AG04449 (cell line): Measurements from ENCODE around the gene SELENOO.

Source experiments
- CTCF ChIA-PET: fragments of 350-600 bp; formaldehyde crosslinking; extraction: SDS; loops from one replicate; lab custom pipeline; 2021; ENCODE audit warnings: antibody characterized with exemption; lab: Yijun Ruan, JAX
- POLR2A ChIA-PET: fragments of 400-600, 350-600 bp; formaldehyde crosslinking; extraction: SDS; loops from one replicate; lab custom pipeline; 2020; ENCODE audit warnings: antibody characterized with exemption, inconsistent platforms; lab: Yijun Ruan, JAX
- DNase-seq: peaks from one replicate; pipeline ENCODE4 v3.0.0-alpha.2; 2010; ENCODE audit warnings: low read depth, low spot score
- H3K4me3 ChIP-seq: 2 replicates; pipeline ENCODE4 v1.5.1; 2011; ENCODE audit warnings: low read depth, mild to moderate bottlenecking, control low read depth, low read length
- TF ChIP-seq, protein P1 (sequence below): IDR thresholded peaks from one replicate; pipeline ENCODE4 v1.5.1; 2011; ENCODE audit warnings: mild to moderate bottlenecking, moderate library complexity, low read length, control low read depth, inconsistent platforms; ENCODE audit not compliant: insufficient read depth; ENCODE audit errors: missing control alignments

The SELENOO gene

DNA sequence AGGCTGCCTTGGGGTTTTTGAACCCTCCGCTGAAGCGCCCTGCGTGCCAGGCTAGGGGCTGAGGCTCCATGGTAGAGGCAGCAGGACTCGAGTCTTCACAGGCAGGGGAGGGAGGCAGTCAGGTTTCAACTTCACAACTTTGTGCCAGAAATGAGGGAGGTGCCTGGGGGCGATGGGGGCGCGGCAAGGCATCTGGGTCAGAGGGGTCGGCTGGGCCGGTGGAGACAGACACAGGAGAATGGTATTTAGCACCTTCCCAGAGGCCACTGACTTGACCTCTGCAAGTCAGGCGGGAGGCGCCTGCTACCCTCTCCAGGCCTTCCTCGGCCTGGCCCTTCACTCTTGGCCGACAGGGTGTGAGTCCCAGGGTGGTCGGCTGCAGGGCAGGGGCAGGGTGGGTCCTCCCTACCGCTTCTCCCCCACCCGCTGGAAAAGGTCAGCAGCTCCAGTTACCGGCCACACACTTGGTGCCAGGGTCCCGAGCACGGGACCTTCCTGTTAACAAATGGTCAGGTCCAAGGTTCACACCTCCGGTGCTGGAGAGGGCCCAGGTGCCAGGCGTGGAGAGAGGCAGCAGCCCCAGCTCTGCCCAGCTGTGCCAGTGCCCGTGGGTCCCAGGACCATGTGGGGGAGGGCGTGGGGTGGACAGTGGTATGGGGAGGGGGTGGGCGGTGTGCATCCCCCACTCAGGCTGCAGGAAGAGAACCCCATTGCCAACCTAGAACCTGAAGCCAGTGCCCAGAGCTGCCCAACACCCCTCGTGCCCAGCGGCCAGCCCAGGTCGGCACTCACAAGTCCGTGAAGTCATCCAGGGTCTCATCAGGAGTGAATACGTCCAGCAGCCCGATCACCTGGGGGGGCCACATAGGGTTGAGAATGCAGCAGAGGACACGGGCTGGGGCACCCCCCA lies 56.9 kb downstream of the SELENOO start:
- CTCF ChIA-PET, result interaction anchor here (1.1 to 3.8 kb wide), 4 partner anchors 14 to 84 kb away, joined by 3 to 22 read pairs (median 4); no protein-coding TSS in a partner anchor

DNA sequence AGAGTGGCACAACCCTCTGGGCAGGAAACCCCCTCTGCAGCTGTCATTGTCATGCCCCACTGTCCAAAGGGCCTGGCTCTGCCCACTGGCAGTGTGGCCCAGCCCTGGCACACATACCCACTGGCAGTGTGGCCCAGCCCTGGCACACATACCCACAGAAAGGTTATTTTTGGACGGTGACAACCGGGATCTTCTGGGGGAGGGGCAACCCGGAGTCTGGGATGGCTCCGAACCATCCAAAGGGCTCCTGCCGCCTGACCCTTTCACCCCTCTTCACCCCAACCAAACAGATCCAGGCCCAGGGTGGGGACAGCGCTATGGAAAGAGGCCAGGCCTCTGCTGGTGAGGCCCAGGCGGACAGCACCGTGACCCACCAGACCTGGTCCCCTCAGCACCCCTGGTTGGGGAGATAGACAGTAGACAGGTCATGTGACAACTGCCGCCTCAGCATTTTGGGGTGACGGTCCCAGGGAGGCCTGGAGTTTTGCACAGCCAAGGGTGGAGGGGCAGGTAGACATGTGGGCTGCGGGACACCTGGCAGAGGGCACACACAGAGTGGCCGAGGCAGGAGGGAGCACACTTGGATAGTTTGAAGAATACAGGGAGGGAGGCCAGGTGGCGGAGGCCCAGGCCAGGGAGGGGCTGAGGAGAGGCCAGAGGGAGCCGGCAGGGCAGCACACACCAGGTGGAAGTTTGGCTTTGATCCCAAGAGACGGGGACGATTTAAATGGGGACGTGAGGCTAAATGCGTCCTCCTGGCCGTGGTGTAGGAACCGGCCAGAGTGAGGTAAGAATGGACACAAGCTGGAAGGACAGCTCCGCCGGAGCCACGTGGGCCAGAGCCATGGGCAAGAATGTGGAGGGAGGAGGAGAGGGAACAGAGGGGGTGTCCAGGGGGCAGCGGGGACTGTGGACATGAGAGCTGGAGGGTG lies 57.8 kb downstream of the SELENOO start:
- no peak for DNase-seq
- no peak overlapping the region for H3K4me3 ChIP-seq
- CTCF ChIA-PET, result interaction anchor here (1.1 to 3.8 kb wide), 5 partner anchors 8 to 83 kb away, joined by 3 to 22 read pairs (median 4); no protein-coding TSS in a partner anchor
- POLR2A ChIA-PET, result no interaction called here
- TF ChIP-seq, protein P1, sequence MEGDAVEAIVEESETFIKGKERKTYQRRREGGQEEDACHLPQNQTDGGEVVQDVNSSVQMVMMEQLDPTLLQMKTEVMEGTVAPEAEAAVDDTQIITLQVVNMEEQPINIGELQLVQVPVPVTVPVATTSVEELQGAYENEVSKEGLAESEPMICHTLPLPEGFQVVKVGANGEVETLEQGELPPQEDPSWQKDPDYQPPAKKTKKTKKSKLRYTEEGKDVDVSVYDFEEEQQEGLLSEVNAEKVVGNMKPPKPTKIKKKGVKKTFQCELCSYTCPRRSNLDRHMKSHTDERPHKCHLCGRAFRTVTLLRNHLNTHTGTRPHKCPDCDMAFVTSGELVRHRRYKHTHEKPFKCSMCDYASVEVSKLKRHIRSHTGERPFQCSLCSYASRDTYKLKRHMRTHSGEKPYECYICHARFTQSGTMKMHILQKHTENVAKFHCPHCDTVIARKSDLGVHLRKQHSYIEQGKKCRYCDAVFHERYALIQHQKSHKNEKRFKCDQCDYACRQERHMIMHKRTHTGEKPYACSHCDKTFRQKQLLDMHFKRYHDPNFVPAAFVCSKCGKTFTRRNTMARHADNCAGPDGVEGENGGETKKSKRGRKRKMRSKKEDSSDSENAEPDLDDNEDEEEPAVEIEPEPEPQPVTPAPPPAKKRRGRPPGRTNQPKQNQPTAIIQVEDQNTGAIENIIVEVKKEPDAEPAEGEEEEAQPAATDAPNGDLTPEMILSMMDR, result no peak

More for the DNA sequence above, 56.9 kb downstream of the SELENOO start:
- POLR2A ChIA-PET, result no interaction called here
- no peak overlapping the region for H3K4me3 ChIP-seq
- DNase-seq, result no peak
- TF ChIP-seq, protein P1, result no peak

DNA sequence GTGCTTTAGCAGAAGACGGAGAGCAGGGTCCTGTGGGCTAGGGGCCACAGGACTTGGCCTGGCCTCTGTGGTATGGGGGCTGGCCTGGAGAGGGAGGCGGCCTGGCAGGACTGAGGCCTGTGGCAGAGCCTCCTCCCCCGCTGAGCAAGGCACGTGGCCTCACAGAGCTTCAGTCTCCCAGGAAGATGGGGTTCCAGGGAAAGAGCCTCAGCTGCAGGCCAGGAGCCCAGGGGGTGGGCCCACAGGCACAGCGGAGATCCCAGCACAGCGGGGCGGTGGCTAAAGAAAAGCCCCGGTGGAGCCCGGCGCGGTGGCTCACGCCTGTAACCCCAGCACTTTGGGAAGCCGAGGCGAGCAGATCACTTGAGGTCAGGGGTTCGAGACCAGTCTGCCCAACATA lies 58.5 kb downstream of the SELENOO start:
- CTCF ChIA-PET, result interaction anchor here (1.1 to 3.8 kb wide), 4 partner anchors 9 to 82 kb away, joined by 3 to 22 read pairs (median 4); no protein-coding TSS in a partner anchor
- TF ChIP-seq, protein P1, result no peak
- DNase-seq, result no peak
- no peak overlapping the region for H3K4me3 ChIP-seq
- POLR2A ChIA-PET, result interaction anchor here (2.8 kb wide), 1 partner anchor 8 kb away, joined by 16 read pairs; the partner anchor contains the start of gene HDAC10

DNA sequence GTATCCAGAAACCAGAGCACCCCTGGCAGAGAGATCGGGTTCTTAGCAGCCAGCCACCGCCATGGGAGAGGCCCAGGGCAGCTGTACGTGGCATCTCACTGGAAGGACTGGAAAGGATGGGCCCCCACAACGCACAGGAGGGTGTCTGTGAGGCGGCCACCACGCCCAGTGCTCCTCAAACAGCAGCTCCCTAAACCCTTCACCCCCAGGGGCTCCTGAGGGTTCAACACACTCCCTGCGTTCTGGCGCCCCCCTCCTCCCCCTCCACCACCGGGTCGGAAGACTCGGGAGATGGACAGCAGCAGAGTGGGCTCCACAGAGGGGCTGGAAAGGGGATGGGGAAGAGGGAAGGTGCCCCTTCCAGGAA lies 59.6 kb downstream of the SELENOO start:
- peak overlapping the region; percentile 70 for H3K4me3 ChIP-seq
- TF ChIP-seq, protein P1, result no peak
- POLR2A ChIA-PET, result interaction anchor here (1.0 to 2.8 kb wide), 5 partner anchors 8 to 82 kb away, joined by 4 to 16 read pairs (median 7); partner anchors contain the start of gene HDAC10
- CTCF ChIA-PET, result interaction anchor here (0.7 to 3.8 kb wide), 7 partner anchors 8 to 81 kb away, joined by 3 to 22 read pairs (median 3); partner anchors contain the start of genes DENND6B and HDAC10
- no peak for DNase-seq

DNA sequence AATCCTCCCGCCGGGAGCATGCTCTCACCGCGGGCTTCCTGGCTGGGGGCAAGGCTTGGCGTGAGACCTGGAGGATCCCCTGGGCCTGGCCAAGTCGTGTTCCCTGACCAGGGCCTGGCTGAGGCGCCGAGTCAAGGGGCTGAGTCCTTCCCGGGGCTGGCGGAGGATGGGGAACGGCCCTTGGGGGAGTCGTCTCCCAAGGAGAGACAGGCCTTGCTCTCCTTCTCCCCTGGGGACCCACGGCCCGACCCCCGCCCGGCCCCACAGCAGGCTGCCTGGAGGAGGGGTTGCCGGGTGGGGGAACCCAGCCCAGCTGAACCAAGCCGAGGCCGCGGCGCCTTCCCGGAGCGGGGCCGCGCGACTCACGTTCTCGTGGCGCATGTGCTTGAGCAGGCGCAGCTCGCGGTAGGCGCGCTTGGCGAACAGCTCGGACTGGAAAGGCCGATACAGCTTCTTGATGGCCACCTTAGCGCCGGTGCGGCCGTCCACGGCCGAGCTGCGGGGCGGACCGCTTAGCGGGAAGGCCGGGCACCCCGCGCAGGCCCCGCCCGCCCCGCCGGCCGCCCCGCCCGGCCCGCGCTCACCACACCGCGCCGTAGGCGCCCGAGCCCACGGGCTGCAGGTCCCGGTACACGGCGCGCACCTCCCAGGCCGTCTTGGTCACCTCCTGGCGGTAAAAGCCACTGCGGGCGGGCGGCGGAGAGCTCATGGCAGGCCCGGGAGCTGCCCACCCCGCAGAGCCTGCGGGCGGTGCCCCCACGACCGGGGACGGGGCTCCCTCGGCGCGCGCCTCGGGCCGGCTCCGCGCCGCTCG lies 60.2 kb downstream of the SELENOO start:
- H3K4me3 ChIP-seq, result peak overlapping the region; percentile 70
- ChIA-PET CTCF (interaction anchor here (0.7 to 3.8 kb wide), 7 partner anchors 8 to 80 kb away, joined by 3 to 22 read pairs (median 5); partner anchors contain the start of genes DENND6B and HDAC10), POLR2A (interaction anchor here (1.0 to 2.8 kb wide), 5 partner anchors 8 to 81 kb away, joined by 4 to 16 read pairs (median 7); partner anchors contain the start of gene HDAC10)
- TF ChIP-seq, protein P1, result no peak
- no peak for DNase-seq
